ENCODE results near the gene PROB1.

Gene PROB1

GRCh38 chr5:139391570-139392323, 3.2 kb downstream of the PROB1 start:
- TF ChIP-seq GATA3 (IDR thresholded peaks at IDR 0.05; ENCODE audit: low read depth, low read length) (no peak), GATA2 (IDR thresholded peaks at IDR 0.05; ENCODE audit: low read depth, low read length) (no peak)

DNA sequence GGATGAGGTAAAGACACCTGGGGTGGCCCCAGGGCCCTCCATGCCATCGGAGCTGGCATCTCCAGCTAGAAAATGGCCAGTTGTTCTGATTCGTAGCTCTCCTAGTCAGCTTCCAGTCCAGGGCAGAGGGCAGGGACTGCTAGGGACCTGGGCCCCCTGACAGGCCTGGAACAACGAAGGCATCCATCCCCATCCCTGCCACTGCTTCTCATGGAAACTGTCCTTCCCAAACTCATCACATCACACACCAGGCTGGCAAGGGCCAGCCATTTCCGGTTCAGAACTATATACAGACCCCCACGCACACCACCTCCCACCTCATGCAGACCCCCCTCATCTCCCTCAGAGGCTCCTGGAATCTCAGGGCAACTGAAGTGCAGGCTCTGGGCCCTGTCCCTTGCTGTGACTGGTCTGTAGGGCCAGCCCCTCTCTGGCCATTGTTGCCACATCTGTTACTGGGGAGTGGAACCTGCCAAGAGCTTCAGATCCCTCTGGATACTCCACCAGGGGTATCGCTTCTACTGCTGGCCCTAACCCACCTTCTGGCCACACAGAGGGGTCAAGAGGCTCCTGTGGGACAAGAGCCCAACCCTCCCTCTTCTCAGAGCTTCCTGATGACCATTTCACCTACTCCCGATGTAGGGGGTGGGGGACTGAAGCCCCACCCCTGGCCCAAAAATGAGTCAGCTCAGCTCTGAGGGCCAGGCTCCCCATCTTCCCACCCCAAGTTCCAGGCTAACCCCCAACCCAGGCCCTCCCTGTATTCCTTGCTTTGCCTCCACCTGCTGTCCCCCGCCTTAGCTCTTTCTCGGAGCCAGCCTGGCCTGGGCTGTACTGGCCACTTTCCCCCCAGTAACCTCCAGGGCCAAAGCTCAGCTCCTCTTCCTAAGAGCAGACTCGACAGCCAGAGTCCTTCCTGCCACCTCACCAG, 4.0 kb downstream of the PROB1 start:
- TF ChIP-seq GATA3 (IDR thresholded peaks at IDR 0.05; ENCODE audit: low read depth, low read length) (no peak), GATA2 (IDR thresholded peaks at IDR 0.05; ENCODE audit: low read depth, low read length) (no peak)

DNA sequence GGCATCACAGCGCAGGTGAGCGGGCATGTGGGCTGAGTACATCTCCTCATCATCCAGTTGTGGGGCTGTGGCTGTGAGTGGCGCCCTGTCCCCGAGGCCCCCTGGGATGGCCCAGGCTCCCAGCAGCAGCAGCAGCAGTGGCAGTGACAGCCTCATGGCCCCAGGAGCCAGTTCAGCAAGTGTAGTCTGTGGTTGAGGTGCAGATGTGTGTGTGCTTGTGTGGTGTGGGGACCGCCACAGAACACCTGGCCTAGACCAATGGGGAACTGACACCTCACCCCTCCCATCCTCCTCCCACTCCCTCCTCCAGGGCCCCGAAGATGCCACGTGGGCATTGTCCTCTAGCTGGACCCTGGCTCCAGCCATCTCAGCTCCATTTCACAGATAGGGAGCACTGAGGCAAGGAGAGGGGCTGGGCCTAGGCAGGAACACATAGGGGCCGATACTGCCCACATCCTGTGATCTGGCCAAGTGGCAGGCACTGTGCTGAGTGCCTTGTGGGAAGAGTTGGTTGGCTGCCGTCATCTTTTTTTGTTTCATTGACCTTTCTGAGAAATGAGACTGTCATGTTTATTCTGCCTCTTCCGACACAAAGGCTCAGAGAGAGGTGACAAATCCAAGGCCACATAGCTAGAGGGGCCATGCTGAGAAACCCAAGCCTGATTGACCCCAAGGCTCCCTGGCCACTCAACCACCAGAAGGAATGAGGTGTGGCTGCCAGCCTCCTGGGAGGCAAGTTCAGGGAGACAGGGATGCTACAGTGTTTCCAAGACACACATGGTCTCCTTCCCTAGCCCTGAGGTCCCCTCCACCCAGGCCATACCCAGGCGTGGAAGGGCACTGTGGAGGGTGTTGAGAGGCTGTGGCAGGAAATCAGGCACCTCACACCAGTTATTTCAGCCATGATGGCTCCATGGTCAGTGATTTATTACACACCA, 4.9 kb downstream of the PROB1 start, which contains the start of gene MZB1:
Gene MZB1 (minus strand): TSS at position 213 of the 938 bp plus-strand sequence. CDS start 57 bp downstream, at position 156.
- TF ChIP-seq GATA2 (IDR thresholded peaks at IDR 0.05; ENCODE audit: low read depth, low read length) (no peak), GATA3 (IDR thresholded peaks at IDR 0.05; ENCODE audit: low read depth, low read length) (no peak)

DNA sequence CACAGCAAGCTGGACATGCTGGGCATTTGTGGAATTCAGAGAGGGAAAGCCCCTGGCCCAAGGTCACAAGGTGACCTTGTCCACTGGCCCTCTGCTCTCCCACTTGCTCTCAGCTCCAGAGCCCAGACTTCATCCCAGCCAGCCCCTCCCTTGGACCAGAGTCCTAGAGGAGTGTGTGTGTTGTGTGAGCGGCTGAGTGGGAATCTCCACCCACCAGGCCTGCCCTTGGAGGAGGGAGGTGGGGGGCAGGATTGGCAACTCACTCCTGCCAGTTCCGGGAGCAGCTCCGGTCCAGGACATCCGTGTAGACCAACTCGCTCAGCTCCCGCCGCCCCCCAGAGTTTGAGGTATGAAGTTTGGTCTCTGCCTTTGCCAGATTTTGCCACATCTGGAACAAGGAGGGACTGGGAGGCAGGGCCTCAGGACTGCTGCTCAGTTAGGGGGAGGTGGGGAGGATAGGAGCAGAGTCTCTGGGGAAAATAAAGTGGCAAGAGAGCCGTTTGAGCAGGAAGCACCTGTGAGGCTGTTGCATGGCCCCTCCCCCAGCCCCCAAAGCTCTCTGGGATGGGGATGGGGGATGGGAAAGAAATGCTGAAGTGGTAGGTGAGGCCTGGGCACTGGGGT, 6.6 kb downstream of the PROB1 start:
- no peak for TF ChIP-seq GATA3 (IDR thresholded peaks at IDR 0.05; ENCODE audit: low read depth, low read length)
- TF ChIP-seq GATA2 (IDR thresholded peaks at IDR 0.05; ENCODE audit: low read depth, low read length): no peak

- TF ChIP-seq GATA3 (IDR thresholded peaks at IDR 0.05; ENCODE audit: low read depth, low read length): no peak
- TF ChIP-seq GATA2 (IDR thresholded peaks at IDR 0.05; ENCODE audit: low read depth, low read length): no peak
Observed at GRCh38 chr5:139387611-139388197, 7.2 kb downstream of the PROB1 start.

- TF ChIP-seq GATA2 (IDR thresholded peaks at IDR 0.05; ENCODE audit: low read depth, low read length): no peak
- no peak for TF ChIP-seq GATA3 (IDR thresholded peaks at IDR 0.05; ENCODE audit: low read depth, low read length)
Observed at GRCh38 chr5:139386050-139386438, 8.9 kb downstream of the PROB1 start.

DNA sequence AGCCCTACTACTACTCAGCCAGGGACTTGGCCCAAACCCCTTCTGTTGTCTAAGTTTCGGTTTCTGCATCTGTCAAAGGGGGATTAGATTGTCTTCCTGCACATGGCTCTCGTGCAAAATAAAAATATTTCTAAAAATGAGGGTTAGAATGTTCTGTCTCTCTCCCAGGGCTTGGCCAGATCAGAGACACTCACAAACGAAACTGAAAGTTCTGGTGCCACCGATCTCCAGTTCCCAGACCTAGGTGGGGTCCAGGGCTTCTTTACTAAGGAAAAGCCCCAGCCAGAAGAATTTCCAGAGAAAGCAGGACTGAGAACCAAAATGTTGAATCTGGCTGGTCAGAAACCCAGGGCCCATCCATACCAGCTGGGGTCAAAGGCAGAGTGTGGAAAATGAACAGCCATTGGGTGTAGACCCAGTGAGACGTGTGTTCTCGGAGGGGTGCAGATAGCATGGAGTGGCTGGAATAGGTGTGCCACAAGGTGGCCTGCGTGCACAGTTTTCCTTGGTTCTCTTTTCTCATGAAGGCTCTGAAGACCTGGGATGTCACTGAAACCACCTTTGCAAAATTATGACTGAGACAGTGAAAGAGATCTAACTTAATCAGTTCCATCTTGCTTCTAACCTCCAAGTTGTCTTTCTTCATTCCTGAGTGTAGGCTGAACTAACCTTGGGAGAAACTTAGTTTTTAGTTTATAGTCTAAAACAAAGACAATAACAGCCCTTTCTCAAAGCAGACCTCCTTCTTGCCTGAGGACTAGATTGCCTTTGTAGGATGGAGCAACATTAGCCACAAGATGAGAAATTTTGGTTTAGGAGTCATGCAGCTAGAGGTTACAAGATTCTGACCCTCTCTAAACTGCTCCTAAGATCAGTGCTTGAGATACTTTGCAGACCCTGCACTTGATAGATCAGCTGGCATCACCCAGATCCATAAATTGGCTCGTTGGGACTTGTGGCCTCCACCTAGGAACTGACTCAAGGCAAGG, 9.5 kb downstream of the PROB1 start:
- no peak for TF ChIP-seq GATA3 (IDR thresholded peaks at IDR 0.05; ENCODE audit: low read depth, low read length)
- no peak for TF ChIP-seq GATA2 (IDR thresholded peaks at IDR 0.05; ENCODE audit: low read depth, low read length)

DNA sequence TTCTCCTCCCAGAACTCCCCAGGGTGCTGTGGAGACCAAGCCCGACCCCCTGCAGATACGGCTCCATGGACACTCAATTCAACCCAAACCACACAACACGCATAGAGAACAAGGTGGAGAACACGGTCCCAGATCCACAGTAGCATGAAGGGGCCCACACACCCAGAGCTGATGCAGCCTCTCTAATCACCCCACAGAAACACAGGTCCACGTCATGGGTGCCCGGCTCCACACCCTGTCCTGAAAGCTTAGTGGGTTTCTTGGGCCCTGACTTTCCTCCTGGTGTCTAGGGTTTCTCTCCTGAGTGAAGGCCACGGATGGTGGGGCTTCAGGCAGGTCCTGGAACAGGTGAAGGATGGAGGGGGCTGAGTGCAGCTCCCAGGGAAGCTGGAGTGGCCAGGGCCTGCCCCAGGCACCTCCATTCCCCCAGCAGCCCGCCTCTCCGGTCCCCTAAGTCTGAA, 10.3 kb downstream of the PROB1 start:
- TF ChIP-seq GATA2 (IDR thresholded peaks at IDR 0.05; ENCODE audit: low read depth, low read length): no peak
- no peak for TF ChIP-seq GATA3 (IDR thresholded peaks at IDR 0.05; ENCODE audit: low read depth, low read length)

DNA sequence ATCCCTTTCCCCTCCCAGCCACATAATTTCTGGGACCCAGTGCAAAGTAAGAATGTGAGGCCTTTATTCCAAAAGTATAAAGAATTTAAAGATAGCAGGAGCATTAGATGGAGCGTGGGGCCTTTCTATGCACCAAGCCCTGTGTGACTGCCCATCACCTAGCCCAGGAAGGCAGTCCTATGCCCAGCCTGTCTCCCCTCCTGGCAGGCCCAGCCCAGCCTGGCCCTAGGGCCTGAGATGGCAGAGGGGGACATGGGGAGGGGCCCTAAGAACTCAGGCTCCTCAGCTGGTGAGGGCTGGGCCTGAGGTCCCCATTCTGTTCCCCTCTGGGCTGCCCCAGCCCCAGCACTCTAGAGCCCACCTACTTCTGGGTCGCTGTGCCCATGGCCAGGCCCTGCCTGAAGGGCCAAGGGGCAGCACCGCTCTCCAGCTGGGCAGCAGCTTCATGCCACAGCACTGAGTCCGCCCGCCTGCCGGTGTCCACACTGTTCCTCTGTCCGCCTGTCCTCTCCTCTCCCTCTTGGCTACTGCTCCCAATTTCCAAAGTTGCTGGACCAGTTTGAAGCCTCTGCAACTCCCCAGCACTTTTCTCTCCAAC, 10.8 kb downstream of the PROB1 start:
- TF ChIP-seq GATA3 (IDR thresholded peaks at IDR 0.05; ENCODE audit: low read depth, low read length) (no peak), GATA2 (IDR thresholded peaks at IDR 0.05; ENCODE audit: low read depth, low read length) (no peak)

GRCh38 chr5:139383275-139383992, 11.5 kb downstream of the PROB1 start, which contains the start of gene SLC23A1:
SLC23A1 (minus strand) TSS chr5:139383297; CDS start chr5:139383253, 44 bp downstream.
- no peak for TF ChIP-seq GATA3 (IDR thresholded peaks at IDR 0.05; ENCODE audit: low read depth, low read length)

DNA sequence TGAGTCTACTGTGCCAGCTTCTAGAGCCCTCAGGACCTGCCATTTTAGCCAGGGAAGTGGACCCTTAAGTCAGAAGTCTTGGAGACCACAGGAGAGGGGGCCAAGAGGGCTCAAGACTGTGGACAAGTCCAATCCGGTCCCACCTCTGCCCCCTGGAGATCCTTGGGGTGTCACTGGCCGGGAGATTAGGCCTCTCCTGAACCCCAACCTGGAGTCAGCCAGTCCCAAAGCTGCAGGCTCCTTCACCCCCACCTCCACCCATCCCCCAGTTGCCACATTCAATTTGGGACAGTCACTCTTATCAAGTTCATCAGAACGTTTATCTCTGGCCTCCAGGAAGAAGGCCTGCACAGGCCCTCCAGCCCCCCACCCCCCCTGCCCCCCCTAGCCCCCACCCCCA, 12.1 kb downstream of the PROB1 start:
- TF ChIP-seq GATA3 (IDR thresholded peaks at IDR 0.05; ENCODE audit: low read depth, low read length) (no peak), GATA2 (IDR thresholded peaks at IDR 0.05; ENCODE audit: low read depth, low read length) (no peak)

Measured in SH-SY5Y (cell line).